Fibroblast of lung (primary cell): ENCODE data around the gene TMEM132D. TPM values are rescaled to one million over a fixed set of nuclear protein-coding genes. Genes with fewer than 3 reads are reported as not detected.

ENCODE experiments used
- DNase-seq, 2 donors: peaks; one replicate each; pipeline versions ENCODE4 v3.0.0 to v3.0.0-alpha.2; 2010; ENCODE audit warnings: low read depth in 2 of 2
- H2AFZ ChIP-seq: 2 replicates; pipeline ENCODE4 v1.5.1; 2012; ENCODE audit warnings: low read length, control low read depth, inconsistent platforms
- H3K27ac ChIP-seq: 2 replicates; pipeline ENCODE4 v1.5.1; 2011; ENCODE audit warnings: low read length, control low read depth; ENCODE audit not compliant: insufficient read depth
- H3K27me3 ChIP-seq: 2 replicates; pipeline ENCODE4 v1.5.1; 2011; ENCODE audit warnings: mild to moderate bottlenecking, low read length; ENCODE audit not compliant: control insufficient read depth, insufficient read depth
- H3K36me3 ChIP-seq: 2 replicates; pipeline ENCODE4 v1.5.1; 2011; ENCODE audit warnings: low read length; ENCODE audit not compliant: control insufficient read depth, insufficient read depth
- H3K4me1 ChIP-seq: 2 replicates; pipeline ENCODE4 v1.5.1; 2011; ENCODE audit warnings: low read length; ENCODE audit not compliant: control insufficient read depth, insufficient read depth; ENCODE audit errors: extremely low read depth
- H3K4me2 ChIP-seq: 2 replicates; pipeline ENCODE4 v1.5.1; 2011; ENCODE audit warnings: low read length, control low read depth; ENCODE audit not compliant: insufficient read depth; ENCODE audit errors: extremely low read depth
- H3K4me3 ChIP-seq, 4 experiments: fragments of 200-600 bp in 1 of 4; sonication (generic) in 1 of 4; replicated peaks in 1 of 4; 2 replicates each; pipeline ENCODE4 v1.5.1; 2011 to 2016; ENCODE audit warnings: low read length in 4 of 4, low read depth in 3 of 4, mild to moderate bottlenecking in 3 of 4, control low read depth in 2 of 4, inconsistent platforms in 1 of 4, mixed read lengths in 1 of 4; ENCODE audit not compliant: insufficient read depth in 1 of 4; ENCODE audit errors: control extremely low read depth in 1 of 4
- H3K79me2 ChIP-seq: 2 replicates; pipeline ENCODE4 v1.5.1; 2012; ENCODE audit warnings: mild to moderate bottlenecking, low read length, inconsistent platforms; ENCODE audit not compliant: control insufficient read depth, insufficient read depth
- H3K9ac ChIP-seq: 2 replicates; pipeline ENCODE4 v1.5.1; 2011; ENCODE audit warnings: mild to moderate bottlenecking, low read length, control low read depth; ENCODE audit not compliant: insufficient read depth
- H3K9me3 ChIP-seq: 2 replicates; pipeline ENCODE4 v1.5.1; 2012; ENCODE audit warnings: low read depth, low read length; ENCODE audit not compliant: control insufficient read depth, insufficient read depth
- H4K20me1 ChIP-seq: 2 replicates; pipeline ENCODE4 v1.5.1; 2011; ENCODE audit warnings: low read length; ENCODE audit not compliant: control insufficient read depth, insufficient read depth; ENCODE audit errors: extremely low read depth
- EZH2 ChIP-seq: IDR thresholded peaks from 2 replicates; pipeline ENCODE4 v1.5.1; 2012; ENCODE audit warnings: low read length, control low read depth, mild to moderate bottlenecking; ENCODE audit errors: missing control alignments
- polyA plus RNA-seq, 2 donors: library from polyadenylated mRNA; depleted of rRNA in 1 of 2; stranded (reverse) in 1 of 2; unstranded in 1 of 2; fragments of >200 nt; gene quantifications; 2 replicates each; pipeline ENCODE4 v1.2.1, GENCODE V29; 2011 to 2012; ENCODE audit warnings: missing spikeins in 1 of 2
- total RNA-seq: library from RNA; depleted of rRNA; stranded (reverse); fragments of >200 nt; gene quantifications from 2 replicates; pipeline ENCODE4 v1.2.1, GENCODE V29; 2014
- TF ChIP-seq, protein P1 (sequence below), 2 donors: IDR thresholded peaks in 1 of 2; conservative IDR thresholded peaks in 1 of 2; 1 replicate in 1 of 2; 2 replicates in 1 of 2; pipeline ENCODE4 v1.5.1; 2011 to 2012; ENCODE audit warnings: low read length in 2 of 2, control low read depth in 1 of 2, inconsistent platforms in 1 of 2, low read depth in 1 of 2, mild to moderate bottlenecking in 1 of 2

The TMEM132D gene
- total and polyA plus RNA-seq, 2 donors (not counting 1 experiment from before 2014, with no cell fraction given): not detected

DNA sequence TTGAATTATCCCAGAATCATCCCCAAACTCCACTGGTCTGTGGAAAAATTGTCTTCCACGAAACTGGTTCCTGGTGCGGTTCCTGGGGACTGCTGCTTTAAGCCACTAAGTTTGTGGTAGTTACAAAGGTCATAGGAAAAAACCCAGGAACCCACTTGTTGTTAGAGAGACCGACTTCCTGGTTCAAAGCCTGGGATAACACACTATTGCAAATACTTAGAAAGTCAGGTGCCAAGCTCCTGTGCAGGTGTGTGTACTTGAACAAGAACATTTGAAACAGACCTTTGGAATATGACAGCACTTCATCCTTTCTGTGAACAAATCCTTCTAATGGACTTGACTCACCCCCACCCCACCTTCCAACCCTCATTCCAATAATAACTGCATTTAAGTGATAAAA is 530.9 kb downstream of the TMEM132D start:
- Histone ChIP-seq H3K9me3 (no peaks in the 10 kb centered on the region), H2AFZ (no peak overlapping the region), H3K4me3 (no peak overlapping the region), H3K9ac (no peak overlapping the region), H3K4me1 (no peaks in the 10 kb centered on the region), H3K27me3 (no peaks in the 10 kb centered on the region), H3K36me3 (no peaks in the 10 kb centered on the region), H3K27ac (no peak overlapping the region), H4K20me1 (no peaks in the 10 kb centered on the region), H3K4me2 (no peak overlapping the region), H3K79me2 (no peaks in the 10 kb centered on the region)
- no peak for TF ChIP-seq EZH2
- TF ChIP-seq, protein P1, sequence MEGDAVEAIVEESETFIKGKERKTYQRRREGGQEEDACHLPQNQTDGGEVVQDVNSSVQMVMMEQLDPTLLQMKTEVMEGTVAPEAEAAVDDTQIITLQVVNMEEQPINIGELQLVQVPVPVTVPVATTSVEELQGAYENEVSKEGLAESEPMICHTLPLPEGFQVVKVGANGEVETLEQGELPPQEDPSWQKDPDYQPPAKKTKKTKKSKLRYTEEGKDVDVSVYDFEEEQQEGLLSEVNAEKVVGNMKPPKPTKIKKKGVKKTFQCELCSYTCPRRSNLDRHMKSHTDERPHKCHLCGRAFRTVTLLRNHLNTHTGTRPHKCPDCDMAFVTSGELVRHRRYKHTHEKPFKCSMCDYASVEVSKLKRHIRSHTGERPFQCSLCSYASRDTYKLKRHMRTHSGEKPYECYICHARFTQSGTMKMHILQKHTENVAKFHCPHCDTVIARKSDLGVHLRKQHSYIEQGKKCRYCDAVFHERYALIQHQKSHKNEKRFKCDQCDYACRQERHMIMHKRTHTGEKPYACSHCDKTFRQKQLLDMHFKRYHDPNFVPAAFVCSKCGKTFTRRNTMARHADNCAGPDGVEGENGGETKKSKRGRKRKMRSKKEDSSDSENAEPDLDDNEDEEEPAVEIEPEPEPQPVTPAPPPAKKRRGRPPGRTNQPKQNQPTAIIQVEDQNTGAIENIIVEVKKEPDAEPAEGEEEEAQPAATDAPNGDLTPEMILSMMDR (conservative IDR thresholded peaks at IDR 0.05 in 1 of 2, IDR thresholded peaks at IDR 0.05 in 1 of 2; ENCODE audit: low read depth in 1 of 2, low read length in 2 of 2): no peak
- DNase-seq: no peak

GRCh38 chr12:129372348-129372747 is 531.5 kb downstream of the TMEM132D start:
- no peak for DNase-seq
- no peak overlapping the region for H3K4me2 ChIP-seq
- no peak overlapping the region for H2AFZ ChIP-seq
- H3K9ac ChIP-seq: no peak overlapping the region
- no peaks in the 10 kb centered on the region for H3K4me1 ChIP-seq
- no peaks in the 10 kb centered on the region for H3K9me3 ChIP-seq
- H3K27me3 ChIP-seq: no peaks in the 10 kb centered on the region
- TF ChIP-seq, protein P1 (conservative IDR thresholded peaks at IDR 0.05 in 1 of 2, IDR thresholded peaks at IDR 0.05 in 1 of 2; ENCODE audit: low read depth in 1 of 2, low read length in 2 of 2): no peak
- no peak for TF ChIP-seq EZH2
- no peaks in the 10 kb centered on the region for H3K79me2 ChIP-seq
- H3K4me3 ChIP-seq: no peak overlapping the region
- H3K27ac ChIP-seq: no peak overlapping the region
- no peaks in the 10 kb centered on the region for H3K36me3 ChIP-seq
- no peaks in the 10 kb centered on the region for H4K20me1 ChIP-seq

GRCh38 chr12:129371268-129371667 is 532.6 kb downstream of the TMEM132D start:
- H3K9me3 ChIP-seq: no peaks in the 10 kb centered on the region
- no peak for DNase-seq
- no peak overlapping the region for H3K4me2 ChIP-seq
- no peaks in the 10 kb centered on the region for H3K27me3 ChIP-seq
- H3K79me2 ChIP-seq: no peaks in the 10 kb centered on the region
- TF ChIP-seq, protein P1 (conservative IDR thresholded peaks at IDR 0.05 in 1 of 2, IDR thresholded peaks at IDR 0.05 in 1 of 2; ENCODE audit: low read depth in 1 of 2, low read length in 2 of 2): no peak
- no peak for TF ChIP-seq EZH2
- H3K4me1 ChIP-seq: no peaks in the 10 kb centered on the region
- no peaks in the 10 kb centered on the region for H3K36me3 ChIP-seq
- no peak overlapping the region for H3K9ac ChIP-seq
- H3K27ac ChIP-seq: no peak overlapping the region
- no peaks in the 10 kb centered on the region for H4K20me1 ChIP-seq
- no peak overlapping the region for H2AFZ ChIP-seq
- H3K4me3 ChIP-seq: no peak overlapping the region
